CD14-positive monocyte (primary cell): ENCODE measurements around the gene HOXA11. TPM values are rescaled to one million over a fixed set of nuclear protein-coding genes. Genes with fewer than 3 reads are reported as not detected.
A peak's percentile ranks its signal among the peaks of the same experiment; 100 is the strongest.

Source experiments
- DNase-seq, 3 donors: peaks; one replicate each; pipeline ENCODE4 v3.0.0-alpha.2; 2011 to 2022
- H2AFZ ChIP-seq: 2 replicates; pipeline ENCODE4 v1.6.0; 2012; ENCODE audit warnings: mild to moderate bottlenecking, low read depth, low read length, inconsistent platforms; ENCODE audit not compliant: insufficient read depth, poor library complexity, severe bottlenecking
- H3K27ac ChIP-seq, 2 donors: 1 replicate in 1 of 2; 2 replicates in 1 of 2; pipeline ENCODE4 v1.5.1; 2012 to 2013; ENCODE audit warnings: low read length in 2 of 2, control low read depth in 1 of 2, inconsistent platforms in 1 of 2, low read depth in 1 of 2, mild to moderate bottlenecking in 1 of 2
- H3K27me3 ChIP-seq, 2 donors: one replicate each; pipeline versions ENCODE4 v1.6.0 to v1.6.1; 2011 to 2013; ENCODE audit warnings: low read length in 2 of 2; ENCODE audit not compliant: control insufficient read depth in 2 of 2, insufficient read depth in 2 of 2
- H3K36me3 ChIP-seq, 2 donors: replicated peaks in 1 of 2; 1 replicate in 1 of 2; 2 replicates in 1 of 2; pipeline versions ENCODE4 v1.5.1 to v1.6.1; 2012 to 2013; ENCODE audit warnings: low read length in 2 of 2, control low read depth in 1 of 2, inconsistent platforms in 1 of 2, mild to moderate bottlenecking in 1 of 2; ENCODE audit not compliant: insufficient read depth in 2 of 2, control insufficient read depth in 1 of 2
- H3K4me1 ChIP-seq, 2 donors: 1 replicate in 1 of 2; 2 replicates in 1 of 2; pipeline versions ENCODE4 v1.5.1 to v1.6.1; 2012 to 2013; ENCODE audit warnings: low read length in 2 of 2, control low read depth in 1 of 2, inconsistent platforms in 1 of 2, mild to moderate bottlenecking in 1 of 2, moderate library complexity in 1 of 2; ENCODE audit not compliant: insufficient read depth in 2 of 2, control insufficient read depth in 1 of 2
- H3K4me2 ChIP-seq: replicated peaks from 2 replicates; pipeline ENCODE3; 2012; ENCODE audit warnings: low read length, moderate library complexity, mild to moderate bottlenecking; ENCODE audit not compliant: poor library complexity, severe bottlenecking; ENCODE audit errors: extremely low read depth
- H3K4me3 ChIP-seq, 3 experiments: fragments of 200-600 bp in 1 of 3; sonication (generic) in 1 of 3; replicated peaks in 1 of 3; 1 replicate in 2 of 3; 2 replicates in 1 of 3; pipeline ENCODE4 v1.5.1; 2011 to 2013; ENCODE audit warnings: low read length in 3 of 3, mild to moderate bottlenecking in 3 of 3, control low read depth in 2 of 3, low read depth in 2 of 3, inconsistent platforms in 1 of 3, moderate library complexity in 1 of 3
- H3K79me2 ChIP-seq: 2 replicates; pipeline ENCODE4 v1.6.0; 2012; ENCODE audit warnings: mild to moderate bottlenecking, control low read depth, inconsistent platforms, low read length, moderate library complexity; ENCODE audit not compliant: insufficient read depth
- H3K9ac ChIP-seq: 2 replicates; pipeline ENCODE4 v1.6.0; 2017; ENCODE audit warnings: low read length, mild to moderate bottlenecking; ENCODE audit not compliant: insufficient read depth, poor library complexity, severe bottlenecking
- H3K9me3 ChIP-seq, 2 donors: replicated peaks in 1 of 2; 1 replicate in 1 of 2; 2 replicates in 1 of 2; pipeline versions ENCODE4 v1.5.1 to v1.6.1; 2012 to 2013; ENCODE audit warnings: low read length in 2 of 2, control low read depth in 1 of 2; ENCODE audit not compliant: control insufficient read depth in 1 of 2, insufficient read depth in 1 of 2
- H4K20me1 ChIP-seq: 2 replicates; pipeline ENCODE4 v1.6.0; 2012; ENCODE audit warnings: mild to moderate bottlenecking, low read length, control low read depth, moderate library complexity; ENCODE audit not compliant: insufficient read depth
- H3K27ac Mint-ChIP-seq, 7 donors: one replicate each; pipeline ENCODE4 v1.8.0; 2020; ENCODE audit warnings: mild to moderate bottlenecking in 7 of 7, mixed read lengths in 7 of 7, moderate library complexity in 6 of 7, inconsistent platforms in 2 of 7
- H3K27me3 Mint-ChIP-seq, 3 donors: one replicate each; pipeline ENCODE4 v1.8.0; 2021 to 2022; ENCODE audit warnings: low read depth in 3 of 3, mild to moderate bottlenecking in 3 of 3, mixed read lengths in 3 of 3, moderate library complexity in 3 of 3, inconsistent platforms in 1 of 3
- H3K36me3 Mint-ChIP-seq, 2 donors: one replicate each; pipeline ENCODE4 v1.8.0; 2020; ENCODE audit warnings: mixed read lengths in 2 of 2, inconsistent platforms in 1 of 2, mild to moderate bottlenecking in 1 of 2
- H3K4me1 Mint-ChIP-seq: one replicate; pipeline ENCODE4 v1.8.0; 2020; ENCODE audit warnings: mild to moderate bottlenecking, mixed read lengths
- H3K4me3 Mint-ChIP-seq, 2 donors: one replicate each; pipeline ENCODE4 v1.8.0; 2020; ENCODE audit warnings: mild to moderate bottlenecking in 2 of 2, mixed read lengths in 2 of 2, moderate library complexity in 1 of 2
- H3K9me3 Mint-ChIP-seq, 7 donors: one replicate each; pipeline ENCODE4 v1.8.0; 2020 to 2022; ENCODE audit warnings: mixed read lengths in 7 of 7, mild to moderate bottlenecking in 6 of 7, moderate library complexity in 6 of 7, inconsistent platforms in 2 of 7
- WGBS: methylation state at CpG from one replicate; pipeline ENCODE4 v1.1.5; 2013; ENCODE audit warnings: missing lambda C conversion rate; ENCODE audit not compliant: insufficient coverage; 5-methylcytosine and 5-hydroxymethylcytosine counted together
- intact Hi-C, 2 donors: fragments of 100-400 bp; cut with micrococcal nuclease; formaldehyde crosslinking; loops; one replicate each; pipeline versions ENCODE4 v1.15.0 to v1.15.1; 2023
- polyA plus RNA-seq, 3 donors: library from polyadenylated mRNA; depleted of rRNA in 1 of 3; unstranded in 2 of 3; stranded (reverse) in 1 of 3; fragments of 300-500 nt in 2 of 3; fragments of >200 nt in 1 of 3; fragmentation: Illumina TruSeq in 2 of 3; gene quantifications; 1 replicate in 2 of 3; 2 replicates in 1 of 3; pipeline ENCODE4 v1.2.3, GENCODE V29; 2012 to 2021
- TF ChIP-seq, protein P1 (sequence below): fragments of 200-600 bp; IDR thresholded peaks from one replicate; pipeline ENCODE4 v1.8.0; 2022; ENCODE audit warnings: antibody characterized with exemption, mild to moderate bottlenecking

The HOXA11 gene
- polyA plus RNA-seq, 3 donors = not detected

DNA sequence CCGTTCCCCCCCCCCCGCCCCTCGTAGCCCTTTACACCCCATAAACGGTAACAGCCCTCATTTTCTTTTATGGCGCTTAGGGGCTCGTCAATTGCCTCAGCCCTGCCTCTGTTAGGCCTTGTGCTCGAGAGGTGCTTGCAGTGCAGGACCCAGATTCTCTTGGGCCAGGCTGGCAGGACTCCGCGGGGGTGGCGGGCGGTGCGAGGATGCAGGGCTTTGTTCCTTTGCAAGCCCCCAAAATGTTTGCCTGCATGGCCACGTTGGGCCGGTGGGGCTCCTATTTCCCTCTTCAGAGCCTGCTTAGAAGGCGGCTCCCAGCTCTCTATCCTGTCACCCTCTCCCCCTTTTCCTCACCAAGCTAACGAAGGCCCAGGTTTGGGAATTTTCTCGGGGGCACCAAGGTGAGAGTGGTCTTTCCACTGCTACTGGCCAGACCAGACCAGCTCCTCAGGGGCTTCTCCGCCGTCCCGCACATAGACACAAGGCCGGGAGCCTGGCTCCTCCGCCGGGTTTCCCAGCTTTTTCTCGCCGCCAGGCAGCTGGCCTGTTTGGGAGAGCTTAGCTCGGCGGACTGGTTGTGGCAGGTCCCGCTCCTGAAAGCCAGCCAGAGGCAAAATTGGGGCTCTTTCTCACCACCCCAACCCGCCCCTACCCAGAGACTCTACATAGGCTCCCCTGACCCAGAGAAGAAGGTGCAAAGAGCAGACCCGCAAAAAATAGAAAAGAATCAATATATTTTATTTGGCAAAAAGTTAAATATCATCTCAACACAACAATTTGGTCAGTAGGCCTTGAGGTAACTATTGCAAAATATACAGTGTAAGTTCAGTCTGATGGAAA, 23.1 kb downstream of the HOXA11 start:
- H2AFZ ChIP-seq = no peak overlapping the region
- TF ChIP-seq, protein P1, sequence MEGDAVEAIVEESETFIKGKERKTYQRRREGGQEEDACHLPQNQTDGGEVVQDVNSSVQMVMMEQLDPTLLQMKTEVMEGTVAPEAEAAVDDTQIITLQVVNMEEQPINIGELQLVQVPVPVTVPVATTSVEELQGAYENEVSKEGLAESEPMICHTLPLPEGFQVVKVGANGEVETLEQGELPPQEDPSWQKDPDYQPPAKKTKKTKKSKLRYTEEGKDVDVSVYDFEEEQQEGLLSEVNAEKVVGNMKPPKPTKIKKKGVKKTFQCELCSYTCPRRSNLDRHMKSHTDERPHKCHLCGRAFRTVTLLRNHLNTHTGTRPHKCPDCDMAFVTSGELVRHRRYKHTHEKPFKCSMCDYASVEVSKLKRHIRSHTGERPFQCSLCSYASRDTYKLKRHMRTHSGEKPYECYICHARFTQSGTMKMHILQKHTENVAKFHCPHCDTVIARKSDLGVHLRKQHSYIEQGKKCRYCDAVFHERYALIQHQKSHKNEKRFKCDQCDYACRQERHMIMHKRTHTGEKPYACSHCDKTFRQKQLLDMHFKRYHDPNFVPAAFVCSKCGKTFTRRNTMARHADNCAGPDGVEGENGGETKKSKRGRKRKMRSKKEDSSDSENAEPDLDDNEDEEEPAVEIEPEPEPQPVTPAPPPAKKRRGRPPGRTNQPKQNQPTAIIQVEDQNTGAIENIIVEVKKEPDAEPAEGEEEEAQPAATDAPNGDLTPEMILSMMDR = no peak
- no peak for DNase-seq
- Mint-ChIP-seq H3K9me3 (peaks cover 0 to 49% (median 34%) of the 10 kb centered on the region in 7 donors), H3K27me3 (peaks cover 84 to 93% (median 86%) of the 10 kb centered on the region in 3 donors), H3K36me3 (peaks cover 11 to 35% of the 10 kb centered on the region in 2 donors), H3K4me3 (peak overlapping the region; percentile 16 to 92), H3K27ac (no peak overlapping the region), H3K4me1 (peaks cover 68% of the 10 kb centered on the region)
- peaks cover 59 to 92% of the 10 kb centered on the region in 2 donors for H3K27me3 ChIP-seq
- peaks cover 64 to 79% of the 10 kb centered on the region in 2 donors for H3K4me1 ChIP-seq
- H3K27ac ChIP-seq = no peak overlapping the region
- peaks cover 13 to 39% of the 10 kb centered on the region in 2 donors for H3K9me3 ChIP-seq
- no peaks in the 10 kb centered on the region for H3K36me3 ChIP-seq
- peak overlapping the region; percentile 92 for H3K4me2 ChIP-seq
- no peak overlapping the region for H3K9ac ChIP-seq
- H3K79me2 ChIP-seq = peaks cover 7% of the 10 kb centered on the region
- H3K4me3 ChIP-seq = peak overlapping the region in 1 of 3 experiments; percentile 94
- 12% methylated on average over 16 of the region's 30 CpGs for WGBS
- intact Hi-C loops = loop anchor here (5.0 to 10.0 kb wide), 4 partner anchors 307 to 795 kb away; no protein-coding TSS in a partner anchor
- no peaks in the 10 kb centered on the region for H4K20me1 ChIP-seq

DNA sequence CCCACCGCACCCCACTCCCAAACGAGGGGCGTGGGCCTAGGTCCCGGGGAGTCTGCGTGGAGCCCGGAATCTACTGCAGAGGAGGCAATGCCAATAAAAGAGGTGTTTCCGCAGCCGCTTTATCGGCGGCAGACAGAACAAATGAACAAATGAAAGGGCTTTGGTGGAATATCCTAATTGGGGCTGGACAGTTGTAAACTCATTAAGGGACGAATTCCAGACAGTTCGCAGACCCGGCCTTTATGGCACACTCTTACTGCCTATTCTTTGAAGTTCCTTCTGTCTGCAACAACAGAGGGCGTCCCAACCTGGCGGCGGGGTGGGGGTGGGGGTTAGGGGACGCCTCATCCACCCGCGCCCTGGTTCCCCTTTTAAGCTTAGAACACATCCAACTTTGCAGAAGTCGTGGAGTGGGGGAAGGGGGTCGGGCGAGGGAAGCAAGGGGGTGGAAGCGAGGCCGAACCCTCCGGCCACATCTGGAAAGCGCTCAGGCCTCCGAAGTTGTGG, 23.8 kb downstream of the HOXA11 start:
- WGBS = 0% methylated on average over 7 of the region's 27 CpGs
- intact Hi-C loops = loop anchor here (5.0 to 10.0 kb wide), 4 partner anchors 306 to 794 kb away; no protein-coding TSS in a partner anchor
- Histone ChIP-seq H3K4me3 (peak overlapping the region; percentile 53 to 94 (median 79)), H3K79me2 (peaks cover 7% of the 10 kb centered on the region), H4K20me1 (no peaks in the 10 kb centered on the region), H3K4me2 (peak overlapping the region; percentile 92), H3K4me1 (peaks cover 61 to 77% of the 10 kb centered on the region in 2 donors), H3K9me3 (peaks cover 7 to 39% of the 10 kb centered on the region in 2 donors), H3K9ac (peak overlapping the region; percentile 37), H3K27me3 (peaks cover 62 to 92% of the 10 kb centered on the region in 2 donors), H3K27ac (peak overlapping the region in 1 of 2 donors; percentile 52), H2AFZ (peak overlapping the region; percentile 90), H3K36me3 (no peaks in the 10 kb centered on the region)
- TF ChIP-seq, protein P1 = peak; percentile 72
- peaks cover 8 to 35% of the 10 kb centered on the region in 2 donors for H3K36me3 Mint-ChIP-seq
- H3K4me3 Mint-ChIP-seq = peak overlapping the region; percentile 86
- H3K4me1 Mint-ChIP-seq = peaks cover 66% of the 10 kb centered on the region
- H3K9me3 Mint-ChIP-seq = peaks cover 0 to 48% (median 29%) of the 10 kb centered on the region in 7 donors
- peak; percentile 70 to 81 (median 76) for DNase-seq
- H3K27me3 Mint-ChIP-seq = peaks cover 84 to 93% (median 85%) of the 10 kb centered on the region in 3 donors
- H3K27ac Mint-ChIP-seq = peak overlapping the region in 5 of 7 donors; percentile 14 to 80 (median 30)
